GM23338 (cell line): Measurements from ENCODE around the gene ASZ1.

ENCODE experiments used
- EZH2 ChIP-seq: fragments of 200-600 bp; sonication (generic); IDR thresholded peaks from one replicate; pipeline ENCODE4 v1.8.0; 2017; ENCODE audit warnings: antibody characterized with exemption, mild to moderate bottlenecking, low read depth; ENCODE audit not compliant: unreplicated experiment
- EZH2phosphoT487 ChIP-seq: fragments of 200-600 bp; sonication (generic); IDR thresholded peaks from one replicate; pipeline ENCODE4 v1.8.1; 2018; ENCODE audit warnings: antibody characterized with exemption; ENCODE audit not compliant: unreplicated experiment
- JUNB ChIP-seq: IDR thresholded peaks from one replicate; pipeline ENCODE4 v1.6.1; 2016; ENCODE audit warnings: antibody characterized with exemption; ENCODE audit not compliant: unreplicated experiment
- POLR2AphosphoS5 ChIP-seq: IDR thresholded peaks from 2 replicates; pipeline ENCODE4 v1.6.1; 2016; ENCODE audit warnings: antibody characterized with exemption, low read depth
- TF ChIP-seq, protein P1 (sequence below), 2 experiments: fragments of 200-600 bp in 1 of 2; sonication (generic) in 1 of 2; conservative IDR thresholded peaks; 2 replicates each; pipeline versions ENCODE4 v1.5.1 to v1.6.1; 2016 to 2017; ENCODE audit warnings: antibody characterized with exemption in 2 of 2, low read depth in 2 of 2, mild to moderate bottlenecking in 2 of 2, moderate library complexity in 1 of 2
- TF ChIP-seq, protein P2 (sequence below): IDR thresholded peaks from 2 replicates; pipeline ENCODE4 v1.6.1; 2016; ENCODE audit warnings: antibody characterized with exemption

DNA sequence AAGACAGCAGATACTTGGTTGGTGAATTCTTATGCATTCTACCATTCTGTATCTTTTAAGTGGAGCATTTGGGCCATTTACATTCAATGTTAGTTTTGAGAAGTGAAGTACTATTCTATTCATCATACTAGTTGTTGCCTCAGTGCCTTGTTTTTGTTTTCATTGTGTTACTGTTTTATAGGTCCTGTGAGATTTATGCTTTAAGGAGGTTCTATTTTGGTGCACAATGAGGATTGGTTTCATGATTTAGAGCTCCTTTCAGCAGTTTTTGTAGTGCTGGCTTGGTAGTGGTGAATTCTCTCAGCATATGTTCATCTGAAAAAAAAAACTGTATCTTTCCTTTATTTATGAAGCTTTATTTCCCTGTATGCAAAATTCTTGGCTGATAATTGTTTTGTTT lies 81.1 kb downstream of the ASZ1 start:
- TF ChIP-seq, protein P1, sequence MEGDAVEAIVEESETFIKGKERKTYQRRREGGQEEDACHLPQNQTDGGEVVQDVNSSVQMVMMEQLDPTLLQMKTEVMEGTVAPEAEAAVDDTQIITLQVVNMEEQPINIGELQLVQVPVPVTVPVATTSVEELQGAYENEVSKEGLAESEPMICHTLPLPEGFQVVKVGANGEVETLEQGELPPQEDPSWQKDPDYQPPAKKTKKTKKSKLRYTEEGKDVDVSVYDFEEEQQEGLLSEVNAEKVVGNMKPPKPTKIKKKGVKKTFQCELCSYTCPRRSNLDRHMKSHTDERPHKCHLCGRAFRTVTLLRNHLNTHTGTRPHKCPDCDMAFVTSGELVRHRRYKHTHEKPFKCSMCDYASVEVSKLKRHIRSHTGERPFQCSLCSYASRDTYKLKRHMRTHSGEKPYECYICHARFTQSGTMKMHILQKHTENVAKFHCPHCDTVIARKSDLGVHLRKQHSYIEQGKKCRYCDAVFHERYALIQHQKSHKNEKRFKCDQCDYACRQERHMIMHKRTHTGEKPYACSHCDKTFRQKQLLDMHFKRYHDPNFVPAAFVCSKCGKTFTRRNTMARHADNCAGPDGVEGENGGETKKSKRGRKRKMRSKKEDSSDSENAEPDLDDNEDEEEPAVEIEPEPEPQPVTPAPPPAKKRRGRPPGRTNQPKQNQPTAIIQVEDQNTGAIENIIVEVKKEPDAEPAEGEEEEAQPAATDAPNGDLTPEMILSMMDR (conservative IDR thresholded peaks at IDR 0.05; ENCODE audit: low read depth in 2 of 2) = no peak
- no peak for TF ChIP-seq EZH2
- no peak for TF ChIP-seq EZH2phosphoT487
- no peak for TF ChIP-seq POLR2AphosphoS5
- TF ChIP-seq JUNB = no peak
- TF ChIP-seq, protein P2, sequence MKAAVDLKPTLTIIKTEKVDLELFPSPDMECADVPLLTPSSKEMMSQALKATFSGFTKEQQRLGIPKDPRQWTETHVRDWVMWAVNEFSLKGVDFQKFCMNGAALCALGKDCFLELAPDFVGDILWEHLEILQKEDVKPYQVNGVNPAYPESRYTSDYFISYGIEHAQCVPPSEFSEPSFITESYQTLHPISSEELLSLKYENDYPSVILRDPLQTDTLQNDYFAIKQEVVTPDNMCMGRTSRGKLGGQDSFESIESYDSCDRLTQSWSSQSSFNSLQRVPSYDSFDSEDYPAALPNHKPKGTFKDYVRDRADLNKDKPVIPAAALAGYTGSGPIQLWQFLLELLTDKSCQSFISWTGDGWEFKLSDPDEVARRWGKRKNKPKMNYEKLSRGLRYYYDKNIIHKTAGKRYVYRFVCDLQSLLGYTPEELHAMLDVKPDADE = no peak
